GM10847 (cell line): Measurements from ENCODE around the gene LZTS2.

Experiments
- POLR2A ChIP-seq: IDR thresholded peaks from 2 replicates; pipeline ENCODE4 v1.6.1; 2011; ENCODE audit not compliant: insufficient read length; ENCODE audit errors: extremely low read depth

The LZTS2 gene

GRCh38 chr10:101031796-101032636 lies 32.4 kb downstream of the LZTS2 start:
- no peak for TF ChIP-seq POLR2A

DNA sequence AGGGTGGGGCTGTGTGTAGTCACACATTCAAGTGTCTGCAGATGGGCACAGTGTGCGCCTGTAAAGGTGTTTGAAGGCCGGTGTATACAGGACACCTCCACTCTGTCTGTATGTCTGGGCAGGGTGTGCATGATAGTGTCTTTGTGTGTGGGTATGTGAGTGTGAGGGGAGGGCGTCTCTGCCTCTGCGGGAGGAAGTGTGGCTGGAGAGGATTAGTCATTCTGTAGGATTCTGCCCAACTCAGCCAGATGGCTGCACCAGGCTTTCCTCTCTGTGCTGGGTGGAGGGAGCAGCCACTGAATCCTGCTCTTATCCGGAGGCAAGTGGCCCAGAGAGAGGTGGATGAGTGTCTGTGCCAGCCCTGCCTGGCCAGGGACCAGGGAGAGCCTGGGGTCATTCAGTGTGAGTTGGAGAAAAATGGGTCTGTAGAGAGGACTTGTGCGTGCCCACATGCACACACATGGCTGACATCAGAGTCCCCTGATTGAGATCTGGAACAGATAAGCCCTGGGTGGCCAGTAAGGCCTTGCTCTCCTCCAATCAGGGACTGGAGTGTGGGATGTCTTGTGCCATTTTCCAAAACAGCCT lies 33.1 kb downstream of the LZTS2 start:
- TF ChIP-seq POLR2A, result no peak

DNA sequence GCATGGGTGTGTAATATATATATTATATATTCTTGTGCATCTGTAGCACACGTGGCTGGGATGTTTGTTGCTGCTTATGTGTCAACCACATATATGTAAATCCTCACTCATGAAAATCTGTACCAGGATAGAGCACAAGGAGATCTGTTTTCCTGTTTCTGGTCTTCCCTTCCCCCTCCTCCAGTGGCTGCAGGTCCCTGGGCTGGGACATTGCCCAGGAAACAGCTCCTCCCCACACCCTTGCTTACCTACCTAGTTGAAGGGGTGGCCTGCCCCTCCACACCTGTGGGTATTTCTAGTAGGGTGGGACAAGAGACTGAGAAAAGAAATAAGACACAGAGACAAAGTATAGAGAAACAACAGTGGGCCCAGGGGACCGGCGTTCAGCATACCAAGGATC lies 33.7 kb downstream of the LZTS2 start:
- no peak for TF ChIP-seq POLR2A

DNA sequence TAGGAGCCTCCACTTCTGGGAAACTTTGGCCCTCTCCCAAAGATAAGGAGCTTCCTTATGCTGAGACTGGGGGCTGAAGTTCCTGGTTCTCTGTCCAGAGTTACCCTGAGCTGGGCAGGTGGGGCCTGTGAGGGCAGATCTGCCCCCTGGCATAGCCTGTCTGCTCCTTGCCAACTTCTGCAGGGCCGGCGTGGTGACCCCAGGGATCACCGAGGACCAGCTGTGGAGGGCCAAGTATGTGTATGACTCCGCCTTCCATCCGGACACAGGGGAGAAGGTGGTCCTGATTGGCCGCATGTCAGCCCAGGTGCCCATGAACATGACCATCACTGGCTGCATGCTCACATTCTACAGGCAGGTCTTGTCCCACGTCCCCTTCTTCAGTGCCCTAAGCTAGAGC lies 35.7 kb downstream of the LZTS2 start:
- TF ChIP-seq POLR2A, result no peak

DNA sequence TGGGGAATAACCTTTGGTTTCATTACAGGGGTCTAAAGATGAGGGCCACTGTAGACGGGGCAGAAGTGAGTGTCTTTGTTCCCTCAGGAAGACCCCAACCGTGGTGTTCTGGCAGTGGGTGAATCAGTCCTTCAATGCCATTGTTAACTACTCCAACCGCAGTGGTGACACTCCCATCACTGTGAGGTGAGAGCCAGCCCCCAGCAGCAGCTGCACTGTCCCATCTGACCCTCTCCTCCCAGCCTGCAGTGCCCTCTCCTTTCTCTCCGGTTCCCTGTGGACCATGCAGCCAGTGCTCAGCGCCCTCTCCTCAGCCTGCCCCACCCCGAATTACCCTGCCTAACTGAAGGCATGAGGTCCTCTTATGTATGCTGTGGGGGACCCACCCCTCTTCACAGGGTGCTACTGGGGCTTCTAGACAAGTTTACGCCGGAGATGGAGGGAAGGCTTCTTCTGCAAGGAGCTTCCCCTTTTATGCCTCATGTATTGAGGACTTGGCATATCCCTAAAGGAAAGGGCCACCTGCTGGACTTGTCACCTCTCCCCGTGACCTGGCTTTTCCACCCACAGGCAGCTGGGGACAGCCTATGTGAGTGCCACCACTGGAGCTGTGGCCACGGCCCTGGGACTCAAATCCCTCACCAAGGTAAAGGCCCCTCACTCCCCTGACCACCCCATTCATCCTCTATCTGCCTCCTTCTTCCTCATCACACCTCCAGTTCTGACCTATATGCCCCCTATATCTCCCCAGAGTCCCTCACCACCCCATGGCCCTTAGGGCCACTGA lies 36.5 kb downstream of the LZTS2 start:
- no peak for TF ChIP-seq POLR2A

DNA sequence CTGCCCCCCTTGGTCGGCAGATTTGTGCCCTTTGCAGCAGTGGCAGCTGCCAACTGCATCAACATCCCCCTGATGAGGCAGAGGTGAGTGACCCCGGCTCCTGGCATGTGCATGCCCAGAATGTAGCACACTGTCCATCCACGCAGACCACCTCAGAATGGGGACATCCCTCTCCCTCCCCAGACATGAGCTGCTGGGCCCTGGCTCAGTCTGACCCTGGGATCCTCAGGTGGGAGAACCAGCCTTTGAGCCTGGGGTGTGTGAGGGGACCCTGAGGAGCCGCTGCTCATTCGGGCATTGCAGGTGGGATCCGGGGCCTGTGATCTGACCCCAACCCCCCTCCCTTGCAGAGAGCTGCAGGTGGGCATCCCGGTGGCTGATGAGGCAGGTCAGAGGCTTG lies 37.1 kb downstream of the LZTS2 start:
- no peak for TF ChIP-seq POLR2A

GRCh38 chr10:101038484-101038883 lies 38.9 kb downstream of the LZTS2 start:
- no peak for TF ChIP-seq POLR2A

DNA sequence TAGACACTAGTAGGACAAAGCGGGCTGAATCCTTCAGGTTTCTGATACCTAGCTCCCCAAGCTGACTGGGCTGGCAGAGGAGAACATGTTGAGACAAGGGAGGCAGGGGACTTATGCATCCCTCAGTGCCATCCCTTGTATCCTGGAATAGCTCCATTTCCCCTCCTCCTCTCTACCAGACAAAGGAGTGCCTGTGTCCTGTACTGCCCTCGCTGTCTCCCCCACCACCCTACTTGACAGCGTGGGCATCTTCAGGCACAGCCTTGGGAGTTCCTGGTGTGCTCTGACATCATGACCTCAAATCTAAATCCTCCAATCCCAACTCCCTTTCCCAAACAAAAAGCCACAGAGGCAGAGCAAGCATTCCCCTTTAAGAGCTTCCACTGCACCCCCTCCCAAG lies 40.5 kb downstream of the LZTS2 start:
- no peak for TF ChIP-seq POLR2A

DNA sequence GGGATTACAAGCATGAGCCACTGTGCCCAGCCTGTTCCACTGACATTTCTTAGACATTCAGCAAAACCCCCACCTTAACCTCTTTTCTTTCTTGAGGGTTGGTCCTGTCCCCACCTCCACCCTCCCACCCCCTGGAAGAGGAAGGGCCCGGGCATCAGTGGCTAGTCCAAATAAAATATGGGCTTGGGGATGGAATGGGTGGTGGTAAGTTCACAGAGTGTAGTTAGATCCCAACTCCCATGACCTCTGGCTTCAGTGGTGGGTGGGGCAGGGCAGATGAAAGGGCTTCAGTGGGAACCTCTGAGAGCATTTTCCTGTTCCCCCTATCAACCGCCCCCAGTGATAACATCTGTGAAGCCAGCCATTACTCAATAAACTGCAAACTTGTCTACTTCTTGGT lies 41.2 kb downstream of the LZTS2 start:
- no peak for TF ChIP-seq POLR2A

GRCh38 chr10:101041252-101041761 lies 41.7 kb downstream of the LZTS2 start:
- no peak for TF ChIP-seq POLR2A

GRCh38 chr10:101042118-101042517 lies 42.5 kb downstream of the LZTS2 start:
- TF ChIP-seq POLR2A, result no peak

DNA sequence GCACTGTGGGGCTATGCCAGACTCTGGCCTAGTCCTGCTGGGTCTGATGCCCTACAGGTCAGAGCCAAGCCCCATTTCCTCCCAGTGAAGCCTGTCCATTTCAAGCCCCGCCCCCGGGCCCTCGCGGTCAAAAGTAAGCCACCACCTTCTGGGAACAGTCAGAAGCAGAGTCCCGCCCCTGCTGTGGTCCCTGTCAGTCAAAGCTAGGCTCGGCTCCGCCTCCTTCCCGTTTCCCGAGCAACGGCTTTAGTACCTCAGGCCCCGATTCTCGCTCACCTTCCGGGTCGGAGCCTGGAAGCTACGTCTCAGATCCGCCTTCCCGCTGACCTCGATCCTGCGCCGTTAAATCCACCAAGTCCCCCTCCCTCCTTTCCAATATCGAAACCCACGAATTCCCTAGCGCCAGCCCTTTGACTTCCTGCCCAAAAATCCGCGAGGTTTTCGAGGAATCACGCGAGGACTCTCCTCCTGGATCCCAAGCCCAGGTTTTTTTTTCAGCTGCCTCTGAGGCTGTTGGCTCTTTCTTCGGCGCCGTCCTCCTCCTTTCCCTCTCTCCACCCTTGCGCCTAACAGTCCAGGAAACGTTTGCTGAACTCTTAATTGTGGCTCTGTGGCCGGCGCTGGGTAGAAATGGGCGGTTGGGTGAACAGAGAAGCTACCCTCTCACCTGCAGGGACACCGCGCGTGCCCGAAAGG lies 43.2 kb downstream of the LZTS2 start:
- TF ChIP-seq POLR2A, result peak; percentile 64

DNA sequence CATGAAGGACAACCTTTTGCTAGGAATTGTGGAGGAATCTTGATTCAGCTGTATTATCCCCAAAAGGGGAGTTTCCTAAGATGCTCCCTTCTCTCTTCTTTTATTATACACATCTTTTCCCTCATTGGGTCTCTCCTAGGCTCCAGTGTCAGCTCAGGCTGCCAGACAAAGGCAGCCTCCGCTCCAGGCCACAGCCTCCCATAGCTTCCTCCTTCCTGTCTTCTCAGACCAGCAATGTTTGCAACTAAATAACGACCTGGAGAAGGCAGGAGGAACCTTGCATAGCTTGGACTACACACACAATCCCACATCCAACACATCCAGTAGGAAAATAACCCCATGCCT lies 43.7 kb downstream of the LZTS2 start:
- TF ChIP-seq POLR2A, result no peak

DNA sequence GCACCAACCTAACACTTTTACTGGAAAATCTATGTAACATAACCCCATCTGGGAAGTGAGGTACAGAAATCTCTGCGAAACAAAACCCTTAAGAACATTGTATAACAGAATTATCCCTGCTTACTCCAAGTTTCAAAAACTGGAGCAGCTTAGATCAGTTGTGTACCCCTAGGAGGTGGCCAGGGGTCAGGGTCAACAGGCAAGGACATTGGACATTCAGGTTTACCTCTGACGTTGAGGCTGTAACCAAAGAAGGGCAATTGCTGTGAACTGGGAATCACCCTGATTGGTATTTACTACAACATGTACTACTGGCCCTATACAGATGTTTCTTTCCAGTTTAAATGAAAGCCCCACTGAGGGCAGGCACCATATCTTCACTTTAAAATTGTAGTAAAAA lies 44.5 kb downstream of the LZTS2 start:
- no peak for TF ChIP-seq POLR2A
